ENCODE measurements around the gene ZRANB3.
"Not testable (repeated sequence)": the region's sequence is repeated elsewhere in the genome, so short reads cannot be mapped to it uniquely, and the experiment has no call there.

The ZRANB3 gene

DNA sequence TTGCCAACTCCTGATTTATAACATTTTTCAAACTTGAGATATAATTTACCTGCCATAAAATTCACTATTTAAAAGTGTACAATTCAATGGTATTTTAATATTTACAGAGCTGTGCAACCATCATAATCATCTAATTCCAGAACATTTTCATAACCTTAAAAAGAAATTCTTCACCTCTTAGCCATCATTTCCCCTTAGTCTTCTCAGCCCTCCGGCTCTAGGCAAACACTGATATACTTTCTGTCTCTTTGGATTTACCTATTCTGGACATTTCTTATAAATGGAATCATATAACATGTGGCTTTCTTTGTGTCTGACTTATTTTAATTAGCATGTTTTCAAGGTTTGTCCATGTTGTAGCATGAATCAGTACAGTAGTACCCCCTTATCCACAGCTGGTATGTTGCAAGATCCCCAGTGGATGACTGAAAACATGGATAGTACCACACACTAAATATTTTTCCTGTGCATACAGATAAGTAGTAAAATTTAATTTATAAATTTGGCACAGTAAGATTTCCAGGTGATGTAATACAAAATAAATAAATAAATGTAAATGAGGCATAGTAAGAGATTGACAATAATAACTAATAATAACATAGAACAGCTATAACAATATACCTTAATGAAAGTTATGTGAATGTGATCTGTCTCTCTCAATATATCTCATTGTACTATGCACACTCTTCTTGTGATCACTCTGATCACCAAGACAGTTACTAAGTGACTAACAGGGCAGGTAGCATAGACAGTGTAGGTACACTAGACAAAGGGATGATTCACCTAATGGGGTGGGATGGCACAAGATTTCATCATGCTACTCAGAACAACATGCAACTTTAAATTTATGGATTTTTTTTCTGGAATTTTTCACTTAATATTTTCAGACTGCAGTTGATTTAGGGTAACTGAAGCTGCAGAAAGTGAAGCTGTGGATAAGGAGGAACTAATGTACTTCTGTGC, 405.8 kb downstream of the ZRANB3 start:
- DNase-seq (ENCODE audit: low read depth) = no peak

DNA sequence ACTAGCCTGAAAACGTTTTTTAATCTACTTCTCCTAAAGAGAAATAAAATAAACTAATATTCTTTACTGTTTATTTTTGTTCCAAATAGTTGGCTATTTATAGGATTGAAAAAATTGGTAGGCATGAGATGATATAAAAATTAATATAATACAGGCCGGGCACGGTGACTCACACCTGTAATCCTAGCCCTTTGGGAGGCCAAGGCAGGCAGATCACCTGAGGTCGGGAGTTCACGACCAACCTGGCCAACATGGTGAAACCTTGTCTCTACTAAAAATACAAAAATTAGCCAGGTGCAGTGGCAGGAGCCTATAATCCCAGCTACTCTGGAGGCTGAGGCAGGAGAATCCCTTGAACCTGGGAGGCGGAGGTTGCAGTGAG, 409.4 kb downstream of the ZRANB3 start:
- not testable (repeated sequence) for DNase-seq (ENCODE audit: low read depth)

- DNase-seq (ENCODE audit: low read depth) = no peak
Measured at GRCh38 chr2:135121016-135121657, 409.9 kb downstream of the ZRANB3 start.

GRCh38 chr2:135119582-135119981, 411.4 kb downstream of the ZRANB3 start:
- DNase-seq (ENCODE audit: low read depth) = no peak

DNA sequence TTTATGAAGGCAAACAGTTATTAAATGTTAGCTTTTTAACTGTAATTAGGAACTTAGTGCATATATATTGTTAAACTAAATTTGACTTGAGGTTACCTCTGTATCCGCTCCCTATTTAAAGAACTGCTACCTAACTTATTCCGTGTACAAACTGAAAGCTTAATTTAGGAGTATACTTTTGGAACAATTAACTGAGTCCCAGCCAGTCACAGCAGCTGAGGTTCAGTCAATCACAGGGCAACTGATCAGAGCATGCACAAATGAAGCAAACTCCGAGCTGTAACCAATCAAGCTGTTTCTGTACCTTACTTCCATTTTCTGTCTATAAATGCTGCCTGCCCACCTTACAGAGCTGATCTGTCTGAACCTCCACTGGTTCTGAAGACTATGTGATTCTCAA, 417.7 kb downstream of the ZRANB3 start:
- no peak for DNase-seq (ENCODE audit: low read depth)

GRCh38 chr2:135105513-135106316, 425.3 kb downstream of the ZRANB3 start:
- not testable (repeated sequence) for DNase-seq (ENCODE audit: low read depth)

DNA sequence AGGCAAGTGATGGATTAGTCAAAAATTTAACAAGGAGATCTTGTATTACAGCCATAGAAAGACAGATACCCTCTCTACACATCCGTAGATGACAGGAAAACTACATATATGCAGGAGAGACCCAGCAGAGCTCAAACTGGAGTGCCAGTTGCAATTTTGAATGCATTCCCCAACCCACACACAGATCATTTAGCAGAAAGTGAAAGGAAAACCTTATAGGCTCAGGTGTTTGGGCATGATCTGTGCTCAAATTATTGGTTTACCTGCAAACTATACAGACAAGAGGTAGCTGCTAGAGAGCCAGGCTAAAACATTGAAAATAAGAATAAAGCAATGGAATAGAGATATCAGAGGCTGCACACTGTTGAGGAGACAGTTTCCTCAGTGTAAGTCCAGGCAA, 427.2 kb downstream of the ZRANB3 start:
- DNase-seq (ENCODE audit: low read depth) = no peak

DNA sequence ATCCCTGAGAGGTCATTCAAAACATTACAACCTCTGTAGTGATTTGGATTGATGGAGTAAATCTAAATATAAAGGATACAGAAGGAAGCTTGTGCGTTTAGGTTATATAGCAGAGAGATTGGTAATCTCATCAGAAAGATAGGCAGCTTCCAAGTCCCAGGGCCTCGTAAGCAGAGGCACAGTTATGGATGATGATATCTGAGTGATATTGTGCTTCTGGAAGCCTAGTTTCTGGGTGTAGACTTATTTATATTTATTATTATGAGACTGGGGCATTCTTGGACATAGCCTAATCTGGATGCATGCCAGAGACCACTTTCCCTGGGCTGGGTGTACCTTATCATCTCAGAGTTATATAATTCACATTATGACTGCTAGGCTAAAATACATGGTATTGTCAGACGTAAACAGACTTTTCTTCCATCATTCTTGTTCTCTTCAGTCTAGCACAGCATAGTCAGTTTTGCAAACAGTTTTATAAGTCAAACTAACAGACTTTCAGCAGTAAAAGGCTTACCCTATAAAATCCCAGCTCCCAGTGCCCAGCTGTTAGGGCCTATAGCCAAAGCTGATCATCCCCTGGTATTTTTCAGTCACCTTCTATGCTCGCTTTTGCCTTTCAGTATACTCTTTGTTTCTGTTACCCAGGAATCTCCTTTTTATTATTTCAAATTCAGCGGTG, 431.1 kb downstream of the ZRANB3 start:
- no peak for DNase-seq (ENCODE audit: low read depth)

GRCh38 chr2:135097532-135098231, 433.3 kb downstream of the ZRANB3 start:
- no peak for DNase-seq (ENCODE audit: low read depth)

- DNase-seq (ENCODE audit: low read depth) = no peak
Measured at GRCh38 chr2:135096665-135097446, 434.2 kb downstream of the ZRANB3 start.

DNA sequence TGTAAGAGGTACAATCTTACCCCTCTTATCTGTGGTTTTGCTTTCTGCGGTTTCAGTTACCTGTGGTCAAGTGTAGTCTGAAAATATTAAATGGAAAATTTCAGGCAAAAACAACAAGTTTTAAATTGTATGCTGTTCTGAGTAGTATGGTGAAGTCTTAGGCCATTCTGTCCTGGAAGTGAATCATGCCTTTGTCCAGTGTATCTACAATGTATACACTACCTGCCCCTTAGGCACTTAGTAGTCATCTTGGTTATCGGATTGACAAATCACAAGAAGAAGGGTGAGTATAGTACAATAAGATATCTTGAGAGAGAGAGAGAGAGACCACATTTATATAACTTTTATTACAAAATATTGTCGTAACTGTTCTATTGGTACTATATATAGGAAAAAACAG, 435.4 kb downstream of the ZRANB3 start:
- DNase-seq (ENCODE audit: low read depth) = no peak

GRCh38 chr2:135094508-135094907, 436.5 kb downstream of the ZRANB3 start:
- no peak for DNase-seq (ENCODE audit: low read depth)

DNA sequence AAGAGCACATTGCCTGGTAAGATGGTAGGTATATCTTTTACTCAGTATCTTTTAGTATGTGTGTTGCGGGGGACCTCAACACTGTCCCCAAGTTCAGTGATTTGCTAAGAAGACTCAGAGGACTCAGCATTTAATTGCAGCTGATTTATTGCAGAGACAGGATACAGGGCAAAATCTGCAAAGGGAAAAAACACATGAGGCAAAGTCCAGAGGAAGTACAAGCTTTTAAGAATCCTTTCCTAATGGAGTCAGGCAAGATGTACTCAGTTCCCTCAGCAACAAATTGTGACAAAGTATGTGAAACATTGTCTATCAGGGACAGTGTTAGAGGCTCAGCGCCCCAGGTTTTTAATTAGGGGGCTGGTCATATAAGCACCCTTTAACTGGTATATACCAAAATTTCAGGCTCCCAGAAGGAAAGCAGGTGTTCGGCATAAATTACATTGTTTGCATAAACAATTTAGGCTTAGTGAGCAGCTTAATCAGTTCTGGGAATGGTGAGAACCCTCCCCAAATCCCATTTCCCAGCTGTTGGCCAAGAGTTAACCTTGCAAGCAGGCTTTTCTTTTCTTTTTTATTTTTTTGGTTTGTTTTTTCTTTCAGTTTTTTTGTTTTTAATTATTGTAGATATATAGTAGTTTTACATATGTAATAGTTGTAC, 437.2 kb downstream of the ZRANB3 start:
- DNase-seq (ENCODE audit: low read depth) = no peak

DNA sequence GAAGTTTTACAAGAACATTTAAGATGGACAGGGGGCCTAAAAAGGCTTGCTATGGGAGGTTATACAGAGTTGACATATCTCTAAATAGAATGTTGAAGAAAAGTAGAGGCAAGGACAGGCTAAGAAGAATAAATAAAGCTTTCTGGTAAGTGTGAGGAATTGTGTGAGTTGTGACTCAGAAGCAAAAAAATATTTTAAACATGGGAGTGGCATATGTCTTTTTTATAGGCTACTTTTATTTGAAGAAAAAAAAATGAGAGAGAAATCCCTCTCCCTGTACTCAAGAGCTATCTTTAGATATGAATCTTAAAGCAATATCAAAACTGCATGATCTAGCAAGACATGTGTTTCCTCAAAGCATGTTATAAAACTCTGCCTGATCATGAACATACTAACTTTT, 437.8 kb downstream of the ZRANB3 start:
- DNase-seq (ENCODE audit: low read depth) = no peak

DNA sequence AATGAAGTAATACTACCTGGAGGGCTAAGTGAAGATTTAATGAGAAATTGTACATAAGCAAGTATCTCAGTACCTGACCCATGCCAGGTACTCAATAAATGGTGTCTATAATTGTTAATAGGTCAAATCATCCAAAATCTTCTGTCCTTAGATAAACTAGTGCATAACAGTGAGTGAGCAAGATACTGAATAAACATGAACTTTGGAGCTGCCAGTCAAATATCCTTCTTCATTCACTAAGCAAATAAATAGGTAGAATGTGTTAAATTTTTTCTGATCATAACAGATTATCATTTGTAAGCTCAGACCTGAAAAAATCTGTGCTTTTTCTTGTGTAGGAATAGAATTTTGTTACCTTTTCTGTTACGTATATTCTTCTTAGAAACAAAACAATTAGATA, 439.3 kb downstream of the ZRANB3 start:
- no peak for DNase-seq (ENCODE audit: low read depth)

DNA sequence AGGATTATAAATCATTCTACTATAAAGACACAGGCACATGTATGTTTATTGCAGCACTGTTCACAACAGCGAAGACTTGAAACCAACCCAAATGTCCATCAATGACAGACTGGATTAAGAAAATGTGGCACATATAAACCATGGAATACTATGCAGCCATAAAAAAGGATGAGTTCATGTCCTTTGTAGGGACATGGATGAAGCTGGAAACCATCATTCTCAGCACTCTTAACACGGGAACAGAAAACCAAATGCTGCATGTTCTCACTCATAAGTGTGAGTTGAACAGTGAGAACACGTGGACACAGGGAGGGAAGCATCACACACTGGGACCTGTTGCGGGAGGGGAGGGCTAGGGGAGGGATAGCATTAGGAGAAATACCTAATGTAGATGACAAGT, 441.4 kb downstream of the ZRANB3 start:
- not testable (repeated sequence) for DNase-seq (ENCODE audit: low read depth)
